GM15510 (cell line): ENCODE data around the gene AUP1.
A peak's percentile ranks its signal among the peaks of the same experiment; 100 is the strongest.

Experiments used
- POLR2A ChIP-seq: IDR thresholded peaks from 3 replicates; pipeline ENCODE4 v1.6.1; 2011; ENCODE audit warnings: borderline replicate concordance; ENCODE audit not compliant: insufficient read length; ENCODE audit errors: extremely low read depth

AUP1 gene

GRCh38 chr2:74551942-74552913 is 22.7 kb upstream of the AUP1 start:
- no peak for TF ChIP-seq POLR2A

- no peak for TF ChIP-seq POLR2A
These were observed 22.0 kb upstream of the AUP1 start for GRCh38 chr2:74551530-74551929.

GRCh38 chr2:74550231-74550630 is 20.7 kb upstream of the AUP1 start:
- TF ChIP-seq POLR2A, result no peak

- peak; percentile 68 for TF ChIP-seq POLR2A
These were observed 19.7 kb upstream of the AUP1 start for GRCh38 chr2:74548900-74549826.

GRCh38 chr2:74548285-74548899 is 18.9 kb upstream of the AUP1 start:
- TF ChIP-seq POLR2A, result no peak

GRCh38 chr2:74546004-74546403 is 16.5 kb upstream of the AUP1 start:
- TF ChIP-seq POLR2A, result no peak

- no peak for TF ChIP-seq POLR2A
These were observed 15.1 kb upstream of the AUP1 start for GRCh38 chr2:74544634-74545033.

- TF ChIP-seq POLR2A, result no peak
These were observed 13.5 kb upstream of the AUP1 start for GRCh38 chr2:74542978-74543377.

GRCh38 chr2:74540291-74540690 is 10.8 kb upstream of the AUP1 start:
- no peak for TF ChIP-seq POLR2A

GRCh38 chr2:74538881-74539339 is 9.4 kb upstream of the AUP1 start:
- TF ChIP-seq POLR2A, result no peak

- no peak for TF ChIP-seq POLR2A
These were observed 7.6 kb upstream of the AUP1 start for GRCh38 chr2:74537140-74537539.

GRCh38 chr2:74536166-74536950 is 6.9 kb upstream of the AUP1 start:
- no peak for TF ChIP-seq POLR2A

- TF ChIP-seq POLR2A, result no peak
These were observed 6.0 kb upstream of the AUP1 start for GRCh38 chr2:74535440-74535965.

- TF ChIP-seq POLR2A, result no peak
These were observed 4.9 kb upstream of the AUP1 start for GRCh38 chr2:74534411-74534810.
